Body of pancreas (tissue), 4 donors: ENCODE measurements around the gene CFAP97D2. TPM values are rescaled to one million over a fixed set of nuclear protein-coding genes. Genes with fewer than 3 reads are reported as not detected.
A peak's percentile ranks its signal among the peaks of the same experiment; 100 is the strongest.

Experiments used
- ATAC-seq: fragments of 150-250 bp; one replicate; pipeline ENCODE4 v1.9.1; 2016
- DNase-seq, 4 donors: peaks; one replicate each; pipeline ENCODE4 v3.0.0-alpha.2; 2019
- H3K27ac ChIP-seq, 4 donors: fragments of 200-600 bp; sonication (generic); 1 replicate in 3 of 4; 2 replicates in 1 of 4; pipeline versions ENCODE4 v1.5.1 to v1.6.1; 2016 to 2019; ENCODE audit warnings: mild to moderate bottlenecking in 1 of 4, mixed read lengths in 1 of 4, moderate library complexity in 1 of 4
- H3K27me3 ChIP-seq, 2 donors: fragments of 200-600 bp; sonication (generic); one replicate each; pipeline ENCODE4 v1.6.0; 2016; ENCODE audit warnings: mild to moderate bottlenecking in 1 of 2
- H3K36me3 ChIP-seq, 2 donors: fragments of 200-600 bp; sonication (generic); replicated peaks in 1 of 2; 2 replicates each; pipeline ENCODE4 v1.5.1; 2016; ENCODE audit warnings: low read depth in 2 of 2; ENCODE audit not compliant: insufficient read depth in 1 of 2
- H3K4me1 ChIP-seq: fragments of 200-600 bp; sonication (generic); one replicate; pipeline ENCODE4 v1.6.0; 2016
- H3K4me3 ChIP-seq, 2 donors: fragments of 200-600 bp; sonication (generic); 1 replicate in 1 of 2; 2 replicates in 1 of 2; pipeline ENCODE4 v1.5.1; 2016 to 2019
- H3K9me3 ChIP-seq, 3 donors: fragments of 200-600 bp; sonication (generic); 1 replicate in 2 of 3; 2 replicates in 1 of 3; pipeline ENCODE4 v1.5.1; 2016
- POLR2A ChIP-seq, 3 donors: fragments of 450-650 bp; IDR thresholded peaks; one replicate each; pipeline ENCODE4 v1.6.1; 2016; ENCODE audit warnings: antibody characterized with exemption in 3 of 3, mild to moderate bottlenecking in 2 of 3
- WGBS, 2 donors: methylation state at CpG; one replicate each; pipeline ENCODE4 v1.1.5; 2017; 5-methylcytosine and 5-hydroxymethylcytosine counted together
- intact Hi-C: fragments of 100-400 bp; cut with DNase I; formaldehyde crosslinking; loops from one replicate; pipeline ENCODE4 v1.15.1; 2023
- total RNA-seq, 2 donors: library from RNA; depleted of rRNA; stranded (reverse); fragments of >200 nt; gene quantifications; one replicate each; pipeline ENCODE4 v1.1.0, GENCODE V29; 2016
- TF ChIP-seq, protein P1 (sequence below), 7 experiments: fragments of 450-650 bp in 4 of 7; fragments of 200-600 bp in 3 of 7; sonication (generic) in 3 of 7; IDR thresholded peaks; one replicate each; pipeline ENCODE4 v1.5.1; 2016 to 2019; ENCODE audit warnings: antibody characterized with exemption in 7 of 7

The CFAP97D2 gene
- total RNA-seq, 2 donors from 2014 or later: not detected

DNA sequence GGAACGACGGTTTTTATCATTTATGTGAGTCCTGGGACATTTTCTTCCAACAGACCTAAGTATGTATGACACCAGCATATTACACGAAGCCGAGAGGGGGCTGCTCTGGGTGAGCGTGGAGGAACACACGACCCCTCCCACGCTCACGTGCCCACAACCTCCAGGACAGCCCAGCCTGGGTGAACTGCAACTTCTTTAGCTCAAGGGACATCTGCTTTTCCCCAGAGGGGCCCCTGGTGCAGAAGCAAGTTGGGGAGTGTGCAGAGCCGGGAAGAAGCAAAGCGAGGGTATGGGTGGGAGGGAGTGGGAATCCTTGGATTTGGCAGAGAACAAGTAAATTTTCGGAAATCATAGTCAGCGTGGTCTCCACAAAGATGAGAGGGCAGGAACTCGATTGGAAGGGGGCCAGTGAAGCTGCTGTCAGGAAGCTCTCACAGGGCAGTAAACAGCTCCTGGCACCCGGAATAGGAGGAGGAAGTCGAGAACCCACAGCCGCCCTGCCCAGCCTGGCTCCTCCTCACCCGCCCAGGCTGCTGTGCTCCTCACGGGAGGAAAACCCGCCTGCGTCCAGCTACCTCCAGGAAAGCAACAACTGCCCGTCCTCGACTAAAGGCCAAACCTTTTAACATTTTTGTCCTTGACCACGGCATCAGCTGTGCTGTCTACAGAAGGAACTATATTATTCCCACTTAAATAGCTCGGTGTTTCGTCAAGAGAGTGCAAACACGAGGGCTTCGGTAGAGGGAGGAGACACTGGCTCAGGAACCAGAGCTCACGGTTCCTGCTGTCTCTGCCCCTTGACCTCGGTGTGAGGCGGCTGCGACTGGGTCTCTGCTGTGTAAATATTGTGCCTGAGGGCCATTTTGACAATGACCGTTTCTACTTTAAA lies 17.2 kb upstream of the CFAP97D2 start:
- no peak overlapping the region for H3K4me3 ChIP-seq

DNA sequence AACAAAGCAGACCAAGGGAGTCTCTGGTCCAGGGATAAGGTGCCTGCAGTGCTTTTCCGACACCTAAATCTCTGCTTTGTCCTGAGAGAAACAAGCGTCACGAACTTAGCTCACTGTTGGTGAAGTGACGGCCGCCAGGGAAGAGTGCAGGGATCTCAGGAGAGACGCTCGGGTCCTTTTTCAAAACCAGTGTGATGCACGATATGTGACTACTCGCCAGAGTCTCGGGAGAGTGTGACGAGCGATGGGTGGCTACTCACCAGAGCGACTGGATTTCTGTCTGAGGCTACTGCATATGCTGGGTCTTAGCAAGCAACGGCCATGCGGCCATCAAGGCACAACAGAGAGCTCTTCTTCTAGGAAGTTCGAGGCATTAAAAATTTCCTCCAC lies 16.5 kb upstream of the CFAP97D2 start:
- TF ChIP-seq, protein P1, sequence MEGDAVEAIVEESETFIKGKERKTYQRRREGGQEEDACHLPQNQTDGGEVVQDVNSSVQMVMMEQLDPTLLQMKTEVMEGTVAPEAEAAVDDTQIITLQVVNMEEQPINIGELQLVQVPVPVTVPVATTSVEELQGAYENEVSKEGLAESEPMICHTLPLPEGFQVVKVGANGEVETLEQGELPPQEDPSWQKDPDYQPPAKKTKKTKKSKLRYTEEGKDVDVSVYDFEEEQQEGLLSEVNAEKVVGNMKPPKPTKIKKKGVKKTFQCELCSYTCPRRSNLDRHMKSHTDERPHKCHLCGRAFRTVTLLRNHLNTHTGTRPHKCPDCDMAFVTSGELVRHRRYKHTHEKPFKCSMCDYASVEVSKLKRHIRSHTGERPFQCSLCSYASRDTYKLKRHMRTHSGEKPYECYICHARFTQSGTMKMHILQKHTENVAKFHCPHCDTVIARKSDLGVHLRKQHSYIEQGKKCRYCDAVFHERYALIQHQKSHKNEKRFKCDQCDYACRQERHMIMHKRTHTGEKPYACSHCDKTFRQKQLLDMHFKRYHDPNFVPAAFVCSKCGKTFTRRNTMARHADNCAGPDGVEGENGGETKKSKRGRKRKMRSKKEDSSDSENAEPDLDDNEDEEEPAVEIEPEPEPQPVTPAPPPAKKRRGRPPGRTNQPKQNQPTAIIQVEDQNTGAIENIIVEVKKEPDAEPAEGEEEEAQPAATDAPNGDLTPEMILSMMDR (IDR thresholded peaks at IDR 0.05): no peak
- TF ChIP-seq POLR2A (IDR thresholded peaks at IDR 0.05): no peak
- no peaks in the 10 kb centered on the region for H3K36me3 ChIP-seq
- H3K27ac ChIP-seq: no peak overlapping the region
- 86 to 88% methylated on average over 16 of the region's 16 CpGs for WGBS, 2 donors
- H3K27me3 ChIP-seq: no peaks in the 10 kb centered on the region
- intact Hi-C loops: no loop called here
- no peak for DNase-seq
- ATAC-seq: no peak
- no peaks in the 10 kb centered on the region for H3K9me3 ChIP-seq
- H3K4me1 ChIP-seq: no peaks in the 10 kb centered on the region
- H3K4me3 ChIP-seq: no peak overlapping the region

More for the DNA sequence above, 17.2 kb upstream of the CFAP97D2 start:
- intact Hi-C loops: no loop called here
- Histone ChIP-seq H3K36me3 (no peaks in the 10 kb centered on the region), H3K9me3 (no peaks in the 10 kb centered on the region), H3K4me1 (peaks cover under 1% of the 10 kb centered on the region), H3K27ac (no peak overlapping the region), H3K27me3 (no peaks in the 10 kb centered on the region)
- ATAC-seq: peak; percentile 33
- no peak for TF ChIP-seq POLR2A (IDR thresholded peaks at IDR 0.05)
- TF ChIP-seq, protein P1 (IDR thresholded peaks at IDR 0.05): no peak
- 50 to 58% methylated on average over 23 to 32 of the region's 32 CpGs for WGBS, 2 donors
- peak in 3 of 4 donors; percentile 34 to 52 (median 38) for DNase-seq

DNA sequence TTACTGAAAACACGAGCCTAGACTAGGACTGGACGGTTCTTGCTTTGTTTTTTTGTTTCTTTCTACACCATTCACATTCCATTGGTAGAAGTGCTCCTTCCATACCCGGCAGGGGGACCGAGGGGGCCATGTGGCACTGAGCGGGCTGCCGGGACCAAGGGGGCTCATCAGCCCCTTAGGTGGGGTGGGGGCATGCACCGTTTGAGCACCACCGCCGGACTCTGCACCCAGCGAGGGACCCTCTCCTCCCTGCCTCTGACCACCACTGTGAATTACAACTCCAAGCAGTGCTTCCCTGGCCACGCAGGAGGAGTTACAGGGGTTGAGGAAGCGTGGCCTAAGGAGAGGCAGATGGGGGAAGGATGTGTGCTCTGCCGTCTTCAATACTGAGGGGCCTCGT lies 15.0 kb upstream of the CFAP97D2 start:
- TF ChIP-seq, protein P1 (IDR thresholded peaks at IDR 0.05): no peak
- TF ChIP-seq POLR2A (IDR thresholded peaks at IDR 0.05): no peak
- Histone ChIP-seq H3K4me3 (no peak overlapping the region), H3K4me1 (no peaks in the 10 kb centered on the region), H3K36me3 (no peaks in the 10 kb centered on the region), H3K27ac (no peak overlapping the region), H3K27me3 (no peaks in the 10 kb centered on the region), H3K9me3 (no peaks in the 10 kb centered on the region)
- intact Hi-C loops: no loop called here
- DNase-seq (no peak), ATAC-seq (no peak)
- 74 to 87% methylated on average over 14 of the region's 14 CpGs for WGBS, 2 donors

DNA sequence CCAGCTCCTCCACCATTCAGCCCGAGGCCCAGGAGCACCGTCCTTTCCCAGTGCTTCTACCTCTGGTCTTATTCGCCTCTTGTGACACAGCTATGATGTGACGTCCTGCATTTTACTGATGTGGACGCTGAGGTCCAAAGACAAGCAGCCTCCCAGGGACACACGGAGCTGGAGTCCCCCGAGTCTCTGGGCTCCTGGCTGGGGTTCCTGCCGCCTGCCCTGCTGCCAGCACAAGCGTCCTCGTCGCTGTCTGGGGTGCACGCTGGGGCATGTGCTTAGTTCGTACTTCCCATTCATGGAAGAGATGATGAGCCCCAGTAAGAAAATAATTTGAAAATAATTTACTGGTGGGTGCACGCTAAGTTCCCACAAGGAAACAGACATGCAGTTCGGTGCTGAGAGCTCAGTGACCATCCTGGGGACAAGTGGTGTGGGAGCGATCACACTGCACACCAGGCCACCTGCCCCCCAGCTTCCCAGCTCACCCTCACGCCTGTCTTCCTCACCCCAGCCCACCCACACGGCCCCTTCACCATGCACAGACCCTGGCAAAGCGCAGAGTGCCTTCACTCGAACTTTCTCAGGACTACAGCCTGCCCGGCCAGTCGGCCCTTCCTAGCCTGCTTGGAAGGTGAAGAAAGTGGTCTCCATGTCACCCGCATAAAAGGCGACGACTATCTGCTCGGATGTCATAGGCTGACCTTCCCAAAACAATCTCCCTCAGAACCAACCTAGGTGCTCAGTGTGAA lies 14.2 kb upstream of the CFAP97D2 start:
- Histone ChIP-seq H3K36me3 (no peaks in the 10 kb centered on the region), H3K27me3 (no peaks in the 10 kb centered on the region), H3K4me1 (no peaks in the 10 kb centered on the region), H3K4me3 (no peak overlapping the region), H3K9me3 (no peaks in the 10 kb centered on the region), H3K27ac (no peak overlapping the region)
- DNase-seq (no peak), ATAC-seq (no peak)
- WGBS, 2 donors: 85 to 92% methylated on average over 26 of the region's 26 CpGs
- intact Hi-C loops: no loop called here
- TF ChIP-seq, protein P1 (IDR thresholded peaks at IDR 0.05): no peak
- no peak for TF ChIP-seq POLR2A (IDR thresholded peaks at IDR 0.05)
